Stimulated activated CD4-positive, alpha-beta T cell treated with anti-CD3 and anti-CD28 coated beads, Interleukin-12 subunit alpha, Interleukin-12 subunit beta, amount 100 ng/mL, for 24 hours (primary cell): ENCODE data around the gene TOMM70.
"Not testable (repeated sequence)": the region's sequence is repeated elsewhere in the genome, so short reads cannot be mapped to it uniquely, and the experiment has no call there.

Source experiments
- DNase-seq, 2 experiments: peaks; one replicate each; pipeline ENCODE4 v3.0.0-alpha.2; 2020; ENCODE audit warnings: low read depth in 2 of 2

The TOMM70 gene

DNA sequence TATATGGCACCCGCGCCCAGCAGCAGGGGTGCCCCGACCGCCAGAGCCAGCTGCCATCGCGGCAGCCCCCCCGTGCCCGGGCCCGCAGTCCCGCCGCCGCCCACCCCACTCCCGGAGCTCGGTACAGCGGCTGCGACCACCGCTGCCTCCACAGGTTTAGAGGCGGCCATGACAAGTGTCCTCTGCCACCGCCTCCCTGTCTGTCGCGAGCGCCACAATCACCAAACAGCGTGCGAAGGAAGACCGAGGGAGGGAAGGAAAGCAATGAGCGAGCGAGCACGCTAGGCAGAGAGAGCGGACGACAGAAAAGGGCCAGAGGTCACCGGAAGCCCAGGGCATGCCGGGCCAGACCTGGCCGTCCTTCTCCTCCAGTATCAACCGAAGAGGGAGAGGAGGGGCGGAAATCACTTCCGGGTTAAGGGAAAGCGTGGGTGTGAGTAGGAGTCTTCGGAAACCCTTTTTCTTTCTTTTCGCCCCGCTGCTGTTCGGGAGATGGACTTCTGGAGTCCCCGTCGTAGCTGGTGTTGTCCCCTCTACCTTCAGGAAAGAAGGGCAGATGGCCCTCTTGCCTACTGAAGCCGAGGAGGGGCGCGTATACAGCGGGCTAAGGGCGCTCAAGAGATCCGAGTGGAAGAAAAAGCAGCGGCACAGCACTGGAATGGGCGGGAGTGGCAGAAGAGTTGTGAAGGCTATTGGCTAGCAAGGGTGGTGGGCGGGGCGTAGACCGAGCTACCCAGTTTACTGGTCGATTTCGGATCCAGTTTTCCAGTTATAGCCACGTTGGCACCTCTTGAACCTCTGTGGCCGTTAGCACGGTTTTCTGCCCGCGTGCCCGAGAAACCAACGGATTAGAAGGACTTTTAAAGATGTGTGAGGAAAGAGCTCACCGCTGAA lies at the start of gene TOMM70, which contains the start of gene LNP1:
Gene TOMM70, minus strand, starts transcription at position 310 of the 894 bp plus-strand sequence. Its CDS starts 140 bp downstream, at position 170.
Gene LNP1, plus strand, starts transcription at position 760 of the 894 bp plus-strand sequence. CDS start 28,191 bp downstream, outside the sequence.
- peak; percentile 85 to 97 for DNase-seq

DNA sequence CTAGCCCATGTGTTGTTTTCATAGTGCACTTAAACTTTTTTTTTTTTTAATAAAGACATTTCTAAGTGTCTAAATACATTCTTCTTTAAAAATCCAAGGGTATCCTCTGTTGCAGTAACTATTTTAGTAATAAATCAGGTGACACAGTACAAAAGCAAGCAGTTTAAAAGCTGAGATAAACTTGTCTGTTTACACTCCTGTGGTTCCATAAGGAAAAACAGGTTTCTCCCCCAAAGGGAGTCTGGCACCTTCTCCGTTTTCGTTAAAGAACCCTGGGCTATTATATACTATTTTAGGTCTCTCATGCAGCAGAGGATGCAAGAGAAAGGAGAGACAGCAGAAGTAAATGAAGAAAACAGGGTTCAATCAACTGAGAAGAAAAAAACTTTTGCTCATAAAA lies 48.3 kb upstream of the TOMM70 start:
- no peak for DNase-seq

DNA sequence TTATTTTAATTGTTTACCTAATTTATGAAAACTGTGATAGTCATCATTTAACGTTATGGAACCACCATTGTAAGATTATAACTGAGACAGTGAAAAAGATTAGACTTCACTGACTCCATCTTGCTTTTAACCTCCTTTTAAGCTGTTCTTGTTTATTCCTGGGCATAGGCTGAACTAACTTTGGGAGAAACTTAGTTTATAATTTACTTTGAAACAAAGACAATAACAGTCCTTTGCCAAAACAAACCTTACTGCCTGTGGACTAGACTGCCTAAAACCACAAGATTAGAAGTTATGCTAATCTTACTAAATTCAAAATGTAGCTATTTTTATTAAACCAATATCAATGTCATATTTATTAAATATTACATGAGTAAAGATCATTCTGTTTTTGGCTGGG lies 47.2 kb upstream of the TOMM70 start:
- DNase-seq: no peak

DNA sequence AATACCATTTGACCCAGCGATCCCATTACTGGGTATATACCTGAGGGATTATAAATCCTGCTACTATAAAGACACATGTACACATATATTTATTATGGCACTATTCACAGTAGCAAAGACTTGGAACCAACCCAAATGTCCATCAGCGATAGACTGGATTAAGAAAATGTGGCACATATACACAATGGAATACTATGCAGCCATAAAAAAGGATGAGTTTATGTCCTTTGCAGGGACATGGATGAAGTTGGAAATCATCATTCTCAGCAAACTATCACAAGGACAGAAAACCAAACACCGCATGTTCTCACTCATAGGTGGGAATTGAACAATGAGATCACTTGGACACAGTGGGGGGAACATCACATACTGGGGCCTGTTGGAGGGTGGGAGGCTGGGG lies 46.2 kb upstream of the TOMM70 start:
- DNase-seq: not testable (repeated sequence)

DNA sequence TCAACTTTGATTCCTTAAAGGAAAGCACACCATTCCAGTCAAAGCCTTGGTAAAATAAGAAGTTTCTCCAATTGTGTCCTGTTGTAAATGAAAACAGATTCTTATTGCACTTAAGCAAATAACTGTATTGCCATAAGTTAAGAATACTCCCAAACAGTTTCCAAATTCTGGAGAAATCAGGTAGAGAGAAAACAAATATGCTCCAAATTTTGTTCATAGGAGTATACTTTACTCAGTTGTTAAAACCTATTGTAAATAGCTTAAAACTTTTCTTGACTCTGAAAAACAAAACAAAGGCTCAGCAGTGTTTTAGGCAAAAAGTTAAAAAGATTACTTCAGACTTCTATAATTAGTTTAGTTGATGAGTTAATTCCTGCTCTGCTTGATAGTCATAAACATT lies 42.8 kb upstream of the TOMM70 start:
- DNase-seq: no peak

DNA sequence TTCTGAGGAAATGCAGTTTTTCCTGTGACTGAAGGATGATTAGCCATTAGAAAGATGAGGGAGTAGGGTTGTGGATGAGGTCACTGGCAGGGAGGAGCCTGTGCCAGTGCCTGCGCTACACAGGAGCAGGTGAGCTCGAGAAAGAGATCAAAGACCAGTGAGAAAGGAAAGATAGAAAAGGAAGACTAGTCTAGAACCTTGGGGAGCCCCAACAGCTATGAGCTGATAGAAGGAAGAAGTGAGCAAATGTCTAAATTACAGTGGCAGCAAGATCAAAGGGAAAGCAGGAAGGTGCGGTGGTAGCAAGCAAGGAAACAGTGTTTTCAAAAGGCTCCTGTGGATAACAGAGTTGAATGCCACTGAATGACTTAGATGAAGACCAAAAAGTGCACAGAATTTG lies 40.0 kb upstream of the TOMM70 start:
- no peak for DNase-seq

DNA sequence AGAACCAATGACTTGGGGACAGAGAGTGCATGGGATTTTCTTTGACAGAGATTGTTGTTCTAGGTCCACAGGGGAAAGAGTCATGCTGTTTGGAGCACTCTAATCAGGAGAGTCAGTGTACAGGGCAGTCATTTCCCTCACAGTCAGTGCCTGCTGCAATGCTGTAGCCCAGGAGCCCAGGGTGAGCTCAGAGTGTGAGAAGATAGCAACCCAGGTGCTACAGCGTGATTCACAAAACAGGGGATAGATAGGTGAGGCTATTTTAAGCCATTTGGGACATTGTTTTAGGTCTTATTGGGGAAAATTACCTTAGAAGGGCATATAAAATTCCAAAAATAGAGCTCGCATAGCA lies 37.7 kb upstream of the TOMM70 start:
- DNase-seq: no peak

DNA sequence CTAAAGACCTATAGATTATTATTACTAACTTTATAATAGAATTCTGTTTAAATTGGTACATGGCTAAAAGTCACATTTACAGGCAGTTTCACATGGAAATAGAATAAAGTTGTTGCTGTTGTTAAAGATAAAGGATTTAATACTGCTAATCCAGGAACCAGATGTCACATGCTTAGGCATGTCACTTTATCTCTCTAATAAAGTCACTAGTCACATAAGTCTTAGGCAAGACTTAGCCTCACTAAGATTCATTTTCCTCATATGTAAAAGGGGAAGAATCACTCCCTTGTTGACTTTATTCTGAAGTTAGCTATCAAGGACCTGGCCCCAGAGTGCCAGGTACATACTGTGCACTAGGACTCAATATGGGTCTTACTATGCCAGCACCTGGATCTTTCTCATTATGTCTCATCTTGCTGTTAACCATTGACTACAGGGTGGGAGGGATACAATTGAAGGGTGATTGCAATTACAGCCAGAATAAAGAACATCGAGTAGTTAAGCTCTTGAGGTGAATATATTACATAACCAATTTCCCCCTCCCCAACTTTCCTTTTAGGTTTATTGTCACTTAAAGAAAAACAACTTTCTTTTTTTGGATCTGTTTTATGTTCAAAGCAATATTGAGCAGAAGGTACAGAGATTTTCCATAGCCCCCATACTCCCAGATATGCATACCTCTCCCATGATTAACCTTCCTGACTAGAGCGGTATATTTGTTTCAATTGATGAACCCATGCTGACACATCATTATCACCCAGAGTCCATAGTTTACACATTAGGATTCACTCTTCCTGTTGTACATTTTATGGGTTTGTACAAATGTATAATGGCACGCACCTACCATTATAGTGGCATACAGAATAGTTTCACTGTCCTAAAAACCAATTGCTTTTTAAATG lies 37.1 kb upstream of the TOMM70 start:
- no peak for DNase-seq

DNA sequence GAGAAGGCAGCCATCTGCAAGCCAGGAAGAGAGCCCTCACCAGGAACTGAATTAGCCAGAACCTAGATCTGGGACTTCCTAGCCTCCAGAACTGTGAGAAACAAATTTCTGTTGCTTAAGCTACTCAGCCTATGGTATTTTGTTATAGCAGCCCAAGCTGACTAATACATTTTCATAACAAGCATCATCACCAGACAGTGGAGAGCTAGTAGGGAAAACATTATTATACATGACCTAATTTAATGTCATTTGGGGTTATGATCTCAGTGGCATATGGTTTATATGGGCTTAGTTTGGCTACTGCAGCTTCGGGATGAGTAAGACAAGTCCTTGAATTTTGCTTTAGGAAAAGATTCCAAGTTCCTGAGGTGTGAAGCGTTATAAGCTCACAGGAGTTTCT lies 36.1 kb upstream of the TOMM70 start:
- DNase-seq: no peak

DNA sequence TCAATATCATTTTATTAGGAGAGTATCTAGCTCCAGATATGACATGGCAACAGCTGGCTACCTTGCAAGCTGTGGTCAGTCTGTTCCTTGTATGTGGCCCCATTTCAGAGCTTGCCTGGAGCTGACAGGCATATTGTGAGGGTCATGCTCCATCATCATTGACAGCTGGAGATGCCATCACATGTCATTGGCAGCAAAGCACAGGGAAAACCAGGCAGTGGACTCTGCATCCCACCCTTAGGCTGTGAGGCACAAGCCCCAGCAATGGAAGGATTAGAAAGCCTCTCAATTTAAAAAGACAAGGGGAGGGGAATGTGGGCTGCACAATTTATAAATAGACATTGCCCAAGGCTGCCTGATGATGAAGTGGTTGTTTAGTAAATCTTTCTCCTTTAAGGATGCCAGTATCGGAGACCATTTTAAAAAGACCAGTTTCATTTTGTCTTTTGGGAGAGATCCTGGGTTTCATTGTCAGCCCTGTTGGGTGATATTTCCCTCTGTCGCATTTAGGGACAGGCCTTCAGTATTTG lies 28.4 kb upstream of the TOMM70 start:
- DNase-seq: no peak

DNA sequence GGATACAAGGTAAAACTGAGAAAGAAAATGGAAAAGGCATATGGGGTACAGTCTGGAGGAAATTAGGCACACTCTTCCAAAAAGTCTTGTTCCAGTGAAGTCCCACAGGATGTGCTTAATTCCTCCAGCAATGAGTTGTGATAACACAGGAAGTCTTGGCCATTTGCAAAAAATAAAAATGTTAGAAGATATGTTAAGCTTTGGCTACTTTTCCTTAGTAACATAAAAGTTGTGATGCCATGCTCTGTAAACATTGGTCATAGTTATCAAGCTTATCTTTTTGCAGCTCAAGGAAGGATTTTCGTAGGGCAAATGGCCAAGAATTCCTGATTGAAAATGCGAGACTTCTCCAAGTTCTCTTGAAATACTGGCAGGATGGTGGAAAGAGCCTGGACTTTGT lies 26.8 kb upstream of the TOMM70 start:
- no peak for DNase-seq

DNA sequence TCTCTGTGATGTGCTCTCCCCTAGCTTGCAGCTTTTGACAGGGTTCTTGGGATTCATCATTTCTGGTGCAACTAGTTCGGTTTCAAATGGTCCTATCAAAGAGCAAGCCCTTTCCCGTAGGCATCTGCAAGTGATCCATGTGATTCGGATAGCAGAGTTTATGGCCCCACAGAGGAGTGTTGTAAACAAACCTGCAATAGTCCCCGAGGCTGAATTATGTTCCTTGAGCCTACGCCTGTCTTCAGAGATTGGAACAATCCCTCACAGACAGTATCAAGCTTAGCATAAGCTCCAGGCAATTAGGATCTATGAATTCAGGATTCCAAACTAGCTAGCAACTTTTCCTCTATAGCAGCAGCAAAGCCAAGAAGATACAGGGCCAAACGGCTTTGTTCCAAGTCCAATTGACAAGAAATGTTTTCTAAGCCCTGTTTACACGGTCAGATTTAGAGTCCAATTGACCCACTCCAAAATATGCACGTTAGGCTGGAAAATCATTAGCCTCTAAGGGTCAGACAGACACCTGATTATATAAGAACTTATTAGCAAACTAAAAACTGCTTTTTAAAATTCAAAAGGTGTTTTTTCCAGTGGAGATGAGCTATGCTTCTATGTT lies 25.3 kb upstream of the TOMM70 start:
- DNase-seq: no peak

DNA sequence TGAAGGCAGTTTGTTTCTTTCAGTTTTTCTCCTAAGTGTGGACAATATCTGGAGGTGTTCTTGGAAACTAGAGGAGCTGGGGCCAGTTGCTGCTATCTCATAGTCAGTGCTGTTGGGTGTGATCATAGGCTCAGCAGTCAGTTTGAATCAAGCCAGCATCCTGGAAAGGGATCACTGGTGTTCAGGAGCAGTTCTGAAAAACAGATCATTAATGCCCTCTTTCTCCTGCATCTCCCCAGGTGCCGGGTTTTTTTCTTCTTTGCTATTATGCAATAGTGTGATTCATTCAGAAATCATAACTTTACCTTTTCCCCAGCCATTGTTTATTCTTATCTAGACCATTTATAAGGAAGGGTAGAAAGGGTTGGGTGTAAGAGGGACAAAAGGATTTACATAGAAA lies 24.4 kb upstream of the TOMM70 start:
- DNase-seq: no peak

DNA sequence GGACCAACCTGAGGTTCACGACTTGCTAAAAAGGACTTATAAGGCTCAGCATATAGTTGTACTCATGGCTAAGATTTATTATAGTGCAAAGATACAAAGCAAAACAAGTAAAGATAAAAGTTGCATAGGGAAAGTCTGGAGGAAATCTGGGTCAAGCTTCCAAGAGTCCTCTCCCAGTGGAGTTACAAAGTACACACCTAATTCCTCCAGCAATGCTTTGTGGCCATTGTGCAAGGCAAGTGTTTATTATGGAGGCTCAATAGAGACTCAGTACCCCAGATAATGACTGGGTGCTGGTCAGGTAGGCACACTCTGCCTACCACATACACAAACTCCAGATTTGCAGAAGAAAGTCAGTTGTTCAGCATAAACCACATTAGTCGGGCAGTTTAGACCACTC lies 23.4 kb upstream of the TOMM70 start:
- no peak for DNase-seq

DNA sequence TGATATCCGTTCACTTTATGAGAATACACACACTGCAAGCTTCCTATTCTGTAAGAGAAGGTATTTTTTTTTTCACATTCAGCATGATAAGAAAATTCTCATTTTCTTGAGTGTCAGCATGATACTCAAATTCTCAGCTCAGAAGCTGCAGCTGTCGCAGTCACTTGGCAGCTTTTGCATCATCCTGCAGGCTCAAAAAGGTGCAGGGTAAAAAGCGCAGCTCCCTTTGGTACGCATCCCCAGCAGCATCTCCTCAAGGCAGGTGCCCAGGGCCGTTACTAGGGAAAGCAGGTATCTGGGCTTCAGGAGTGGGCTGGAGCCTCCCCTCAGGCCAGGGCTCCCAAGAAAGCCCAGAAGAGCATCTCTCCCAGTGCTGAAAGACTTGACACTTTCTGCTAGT lies 22.7 kb upstream of the TOMM70 start:
- DNase-seq: no peak

DNA sequence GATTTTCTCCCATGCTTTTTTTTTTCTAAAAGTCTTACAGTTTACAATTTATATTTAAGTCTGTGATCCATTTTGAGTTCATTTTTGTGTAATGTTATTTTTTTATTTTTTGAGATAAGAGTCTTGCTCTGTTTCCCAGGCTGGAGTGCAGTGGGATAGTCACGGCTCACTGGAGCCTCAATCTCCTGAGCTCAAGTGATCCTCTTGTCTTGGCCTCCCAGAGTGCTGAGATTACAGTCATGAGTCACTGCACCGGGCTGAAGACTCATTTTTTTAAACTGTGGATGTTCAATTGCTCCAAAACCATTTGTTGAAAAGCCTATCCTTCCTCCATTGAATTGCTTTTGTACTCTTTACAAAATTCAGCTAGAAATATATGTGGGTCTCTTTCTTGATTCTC lies 20.0 kb upstream of the TOMM70 start:
- DNase-seq: no peak

DNA sequence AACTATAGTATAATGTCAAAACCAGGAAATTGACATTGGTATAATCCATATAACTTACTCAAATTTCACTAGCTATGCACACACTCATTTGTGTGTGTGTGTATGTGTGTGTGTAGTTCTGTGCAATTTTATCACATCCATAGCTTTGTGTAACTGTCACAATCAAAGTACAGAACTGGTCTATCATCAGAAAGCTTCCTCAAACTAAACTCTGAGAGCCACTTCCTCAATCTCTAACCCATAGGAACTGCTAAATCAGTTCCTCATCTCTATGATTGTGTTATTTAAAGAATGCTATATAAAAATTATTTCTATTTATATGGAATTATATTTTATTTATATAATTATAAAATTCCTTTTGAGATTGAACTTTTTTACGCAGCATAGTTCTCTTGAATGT lies 18.5 kb upstream of the TOMM70 start:
- no peak for DNase-seq

DNA sequence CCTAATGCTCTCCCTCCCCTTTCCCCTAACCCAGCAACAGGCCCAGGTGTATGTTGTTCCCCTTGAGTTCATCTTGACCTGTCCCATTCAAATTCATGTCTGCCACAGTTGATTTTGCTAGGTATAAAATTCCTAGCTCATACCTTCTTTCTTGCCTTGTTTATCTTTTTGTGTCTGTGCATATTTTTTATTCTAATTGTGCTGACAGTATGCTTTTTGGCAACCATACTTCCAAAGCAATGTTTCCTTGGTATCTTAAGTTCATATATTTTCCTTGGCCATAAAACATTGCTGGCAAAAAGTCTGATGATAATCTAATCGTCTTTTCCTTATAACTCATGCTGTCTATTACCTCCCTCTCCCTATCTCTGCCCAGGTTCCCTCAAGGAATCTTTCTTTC lies 16.0 kb upstream of the TOMM70 start:
- no peak for DNase-seq

DNA sequence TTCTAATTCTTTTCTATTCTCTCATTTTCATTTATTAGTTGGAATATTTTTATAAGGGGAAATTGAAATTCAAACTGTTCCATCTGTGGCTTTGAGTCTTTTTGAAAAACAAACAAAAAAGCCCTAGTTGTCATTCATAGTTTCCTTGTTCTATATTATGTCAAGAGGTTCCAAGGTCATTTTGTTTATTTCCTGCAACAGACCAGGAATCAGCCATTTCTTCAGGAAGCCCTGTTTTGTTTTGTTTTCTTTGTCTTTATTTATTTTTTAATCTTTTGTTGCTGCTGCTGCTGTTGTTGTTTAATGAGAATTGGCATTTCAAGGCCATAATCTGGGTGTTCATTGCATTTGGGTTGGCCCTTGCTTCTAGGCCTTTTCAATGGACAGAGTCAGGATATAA lies 15.3 kb upstream of the TOMM70 start:
- DNase-seq: no peak

DNA sequence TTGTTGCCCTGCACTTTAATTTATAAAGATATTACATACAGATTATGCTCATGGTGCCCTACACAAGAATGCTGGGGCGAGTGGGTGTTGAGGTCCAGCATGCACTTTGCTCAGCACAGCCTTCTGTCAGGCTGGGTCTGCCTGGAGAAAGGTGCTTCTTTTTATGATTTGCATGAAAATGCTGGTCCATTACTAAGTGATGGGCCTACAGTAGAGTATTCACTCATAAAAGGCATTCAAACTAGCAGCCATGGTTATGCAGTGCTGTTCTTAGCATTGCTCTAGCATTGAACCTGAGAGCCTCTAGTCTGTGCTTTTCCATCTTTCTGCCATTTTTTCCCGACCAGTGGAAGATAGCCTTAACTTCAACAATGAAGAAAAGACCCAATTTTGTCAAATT lies 12.7 kb upstream of the TOMM70 start:
- DNase-seq: no peak

DNA sequence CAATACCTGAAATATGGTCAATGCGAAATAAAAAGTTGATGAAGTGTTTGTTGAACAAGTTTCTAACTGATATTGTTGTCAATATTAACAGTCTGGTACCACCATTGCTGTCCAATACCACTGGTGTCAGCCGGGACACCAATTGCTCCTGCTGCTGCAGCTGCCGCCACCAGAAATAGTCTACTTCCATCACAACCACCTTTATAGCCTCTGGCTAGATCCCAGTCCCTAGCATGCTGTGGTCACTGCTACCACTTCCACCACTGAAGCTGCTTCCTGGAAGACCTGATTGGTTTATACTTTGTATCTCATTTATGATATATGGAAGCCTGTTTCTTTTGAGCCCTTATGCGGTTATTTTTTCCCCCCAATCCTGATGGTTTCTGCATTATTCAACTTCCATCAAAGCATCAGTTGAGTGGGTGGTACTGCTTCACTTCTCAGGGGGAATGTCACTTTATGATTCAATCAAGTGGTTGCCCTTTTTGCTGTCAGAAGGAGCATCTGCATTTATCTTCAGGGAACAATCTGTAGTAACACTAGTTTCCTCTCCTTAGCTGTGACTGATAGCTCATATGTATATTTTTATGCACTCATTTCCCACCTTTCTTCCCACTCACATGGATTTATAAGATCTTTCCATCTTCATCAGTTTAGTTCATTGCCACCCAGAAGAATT lies 12.2 kb upstream of the TOMM70 start:
- no peak for DNase-seq
